ENCODE measurements around the gene VPS13D. TPM values are rescaled to one million over a fixed set of nuclear protein-coding genes. Genes with fewer than 3 reads are reported as not detected.

The VPS13D gene
- total and polyA plus RNA-seq, 10 donors: 10.1 to 108 (median 86.3) TPM

DNA sequence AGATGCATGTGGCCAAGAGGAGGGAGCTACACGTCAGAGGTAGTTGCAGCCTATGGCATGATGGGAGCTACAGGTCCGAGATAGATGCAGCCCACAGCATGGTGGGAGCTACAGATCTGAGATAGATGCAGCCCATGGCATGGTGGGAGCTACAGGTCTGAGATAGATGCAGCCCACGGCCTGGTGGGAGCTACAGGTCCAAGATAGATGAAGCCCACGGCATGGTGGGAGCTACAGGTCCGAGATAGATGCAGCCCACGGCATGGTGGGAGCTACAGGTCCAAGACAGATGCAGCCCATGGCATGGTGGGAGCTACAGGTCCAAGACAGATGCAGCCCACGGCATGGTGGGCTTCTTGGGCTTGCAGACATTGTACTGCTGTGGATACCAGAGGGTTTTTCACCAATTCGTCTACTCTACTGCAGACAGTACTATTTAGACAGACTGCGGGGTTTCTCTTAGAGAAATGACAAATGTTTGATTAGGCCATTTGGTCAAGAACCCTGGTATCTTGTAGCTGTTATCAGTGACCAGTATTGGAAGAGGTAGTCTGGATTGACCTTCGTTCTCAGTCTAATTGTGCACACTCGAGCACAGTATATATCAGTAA is 260.8 kb downstream of the VPS13D start:
- 92 to 97% (median 95%) methylated on average over 8 to 11 of the region's 11 CpGs for WGBS, 5 donors
- TF ChIP-seq CTCF (IDR thresholded peaks at IDR 0.05 in 8 of 11, conservative IDR thresholded peaks at IDR 0.05 in 3 of 11): no peak
- no peak for TF ChIP-seq POLR2AphosphoS5 (IDR thresholded peaks at IDR 0.05)
- no peak for TF ChIP-seq POLR2A (IDR thresholded peaks at IDR 0.05)
- peaks cover 0 to 68% (median 3%) of the 10 kb centered on the region in 6 donors for H3K36me3 ChIP-seq
- intact Hi-C loops (cut with DNase I; ENCODE audit: low total_unique reads): no loop called here
- H3K4me1 ChIP-seq: peaks cover 0 to 9% (median under 1%) of the 10 kb centered on the region in 6 donors
- H3K9me3 ChIP-seq: no peaks in the 10 kb centered on the region
- no peaks in the 10 kb centered on the region for H3K27me3 ChIP-seq (replicated peaks in 1 of 7)
- H3K27ac ChIP-seq: no peak overlapping the region
- DNase-seq: no peak
- no peak overlapping the region for H3K4me3 ChIP-seq

- no peak overlapping the region for H3K4me3 ChIP-seq
- H3K9me3 ChIP-seq: no peaks in the 10 kb centered on the region
- H3K27ac ChIP-seq: no peak overlapping the region
- peaks cover 0 to 16% (median 7%) of the 10 kb centered on the region in 6 donors for H3K4me1 ChIP-seq
- H3K27me3 ChIP-seq (replicated peaks in 1 of 7): no peaks in the 10 kb centered on the region
- 85 to 96% (median 95%) methylated on average over 5 of the region's 5 CpGs for WGBS, 5 donors
- TF ChIP-seq POLR2A (IDR thresholded peaks at IDR 0.05) (no peak), POLR2AphosphoS5 (IDR thresholded peaks at IDR 0.05) (no peak), CTCF (IDR thresholded peaks at IDR 0.05 in 8 of 11, conservative IDR thresholded peaks at IDR 0.05 in 3 of 11) (no peak)
- peaks cover 0 to 61% (median 3%) of the 10 kb centered on the region in 6 donors for H3K36me3 ChIP-seq
- intact Hi-C loops (cut with DNase I; ENCODE audit: low total_unique reads): no loop called here
- DNase-seq: no peak
These were observed 261.8 kb downstream of the VPS13D start for GRCh38 chr1:12491656-12492055.

GRCh38 chr1:12495725-12496124 is 265.9 kb downstream of the VPS13D start:
- H3K27me3 ChIP-seq (replicated peaks in 1 of 7): no peaks in the 10 kb centered on the region
- H3K4me3 ChIP-seq: no peak overlapping the region
- TF ChIP-seq CTCF (IDR thresholded peaks at IDR 0.05 in 8 of 11, conservative IDR thresholded peaks at IDR 0.05 in 3 of 11): no peak
- TF ChIP-seq POLR2AphosphoS5 (IDR thresholded peaks at IDR 0.05): no peak
- TF ChIP-seq POLR2A (IDR thresholded peaks at IDR 0.05): no peak
- peak overlapping the region in 3 of 8 donors; percentile 12 to 70 (median 44) for H3K27ac ChIP-seq
- intact Hi-C loops (cut with DNase I; ENCODE audit: low total_unique reads): no loop called here
- peaks cover 0 to 15% (median 7%) of the 10 kb centered on the region in 6 donors for H3K4me1 ChIP-seq
- H3K9me3 ChIP-seq: no peaks in the 10 kb centered on the region
- WGBS, 5 donors: 92 to 96% (median 94%) methylated on average over 11 of the region's 11 CpGs
- peaks cover 0 to 83% (median 12%) of the 10 kb centered on the region in 6 donors for H3K36me3 ChIP-seq
- DNase-seq: no peak

DNA sequence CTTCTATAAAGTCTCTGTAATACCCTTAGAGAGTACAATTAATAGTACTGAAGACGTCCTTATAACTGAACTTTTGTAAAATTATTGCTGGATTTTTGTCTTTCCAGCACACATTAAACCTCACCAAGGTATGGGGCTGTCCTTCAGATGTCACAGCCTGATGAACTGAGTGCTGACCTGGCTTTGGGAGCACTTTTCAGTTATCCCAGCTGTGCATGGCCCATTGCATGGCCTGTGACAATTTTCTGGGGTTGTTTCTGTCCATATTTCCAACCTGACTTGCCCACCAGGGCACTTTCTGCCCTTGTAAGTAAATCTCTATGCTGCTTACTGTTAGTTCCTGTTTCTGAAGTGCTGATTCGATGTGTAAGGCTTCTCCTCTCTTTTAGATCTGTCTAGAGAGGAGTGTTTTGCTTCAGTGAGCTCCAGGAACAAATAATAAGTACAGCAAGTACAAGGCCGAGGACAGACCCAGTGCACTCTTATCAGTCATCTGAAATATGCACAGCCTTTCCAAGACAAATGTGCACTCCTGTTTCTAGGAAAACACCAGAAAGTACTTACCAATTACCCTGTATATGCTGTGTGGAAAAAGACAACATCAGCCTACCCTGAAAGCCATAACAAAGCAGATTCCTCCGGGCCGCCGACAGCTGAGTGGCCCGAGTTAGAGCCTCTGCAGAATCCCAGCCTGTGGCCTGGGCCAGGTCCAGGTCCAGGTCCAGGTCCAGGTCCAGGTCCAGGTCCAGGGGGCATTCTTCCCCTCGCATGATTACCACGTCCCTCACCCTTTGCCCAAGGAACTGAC is 266.5 kb downstream of the VPS13D start:
- H3K27me3 ChIP-seq (replicated peaks in 1 of 7): no peaks in the 10 kb centered on the region
- TF ChIP-seq POLR2AphosphoS5 (IDR thresholded peaks at IDR 0.05) (no peak), CTCF (IDR thresholded peaks at IDR 0.05 in 8 of 11, conservative IDR thresholded peaks at IDR 0.05 in 3 of 11) (peak in 2 of 11 experiments; percentile 10 to 11), POLR2A (IDR thresholded peaks at IDR 0.05) (no peak)
- peaks cover 0 to 78% (median 10%) of the 10 kb centered on the region in 6 donors for H3K36me3 ChIP-seq
- peak overlapping the region in 4 of 8 donors; percentile 12 to 70 (median 38) for H3K27ac ChIP-seq
- DNase-seq: no peak
- peaks cover 0 to 15% (median 7%) of the 10 kb centered on the region in 6 donors for H3K4me1 ChIP-seq
- no peaks in the 10 kb centered on the region for H3K9me3 ChIP-seq
- 77 to 85% (median 80%) methylated on average over 9 of the region's 9 CpGs for WGBS, 5 donors
- no peak overlapping the region for H3K4me3 ChIP-seq
- intact Hi-C loops (cut with DNase I; ENCODE audit: low total_unique reads): no loop called here
